PC-9 (cell line): ENCODE data around the gene LAMB1.

Experiments used
- CTCF ChIP-seq: fragments of 200-600 bp; sonication (generic); conservative IDR thresholded peaks from 2 replicates; pipeline ENCODE4 v1.6.1; 2017; ENCODE audit warnings: mixed run types, antibody characterized with exemption, mild to moderate bottlenecking, moderate library complexity
- EZH2 ChIP-seq: fragments of 200-600 bp; sonication (generic); IDR thresholded peaks from 2 replicates; pipeline ENCODE4 v1.8.0; 2017; ENCODE audit warnings: antibody characterized with exemption, low read depth

- TF ChIP-seq EZH2 (no peak), CTCF (no peak)
Observed at GRCh38 chr7:107968449-107968848, 34.5 kb downstream of the LAMB1 start.
